Natural killer cell (primary cell): ENCODE data around the gene TCTN3. TPM values are rescaled to one million over a fixed set of nuclear protein-coding genes. Genes with fewer than 3 reads are reported as not detected.

Experiments
- ATAC-seq, 3 donors: fragments of 150-1000 bp in 2 of 3; fragments of 200-7000 bp in 1 of 3; cut with Tn5 transposase; 1 replicate in 1 of 3; 2 replicates in 2 of 3; pipeline ENCODE4 v1.10.0; 2021; ENCODE audit warnings: mild to moderate bottlenecking in 2 of 3, moderate library complexity in 2 of 3
- DNase-seq, 2 donors: peaks; one replicate each; pipeline versions ENCODE4 v3.0.0 to v3.0.0-alpha.2; 2013 to 2021; ENCODE audit warnings: mixed read lengths in 1 of 2
- H3K27ac ChIP-seq: one replicate; pipeline ENCODE4 v1.5.1; 2013; ENCODE audit warnings: mild to moderate bottlenecking, low read length
- H3K27me3 ChIP-seq: one replicate; pipeline ENCODE4 v1.6.1; 2013; ENCODE audit warnings: low read length; ENCODE audit not compliant: control insufficient read depth, insufficient read depth
- H3K36me3 ChIP-seq: one replicate; pipeline ENCODE4 v1.6.1; 2013; ENCODE audit warnings: low read length; ENCODE audit not compliant: control insufficient read depth, insufficient read depth
- H3K4me1 ChIP-seq: one replicate; pipeline ENCODE4 v1.6.1; 2013; ENCODE audit warnings: low read length; ENCODE audit not compliant: control insufficient read depth, insufficient read depth
- H3K4me3 ChIP-seq: one replicate; pipeline ENCODE4 v1.5.1; 2013; ENCODE audit warnings: low read length
- H3K9me3 ChIP-seq: one replicate; pipeline ENCODE4 v1.6.1; 2013; ENCODE audit warnings: low read length; ENCODE audit not compliant: control insufficient read depth, insufficient read depth
- H3K27ac Mint-ChIP-seq, 2 donors: one replicate each; pipeline ENCODE4 v1.8.0; 2022; ENCODE audit warnings: mild to moderate bottlenecking in 2 of 2, mixed read lengths in 2 of 2, moderate library complexity in 1 of 2
- H3K27me3 Mint-ChIP-seq, 2 donors: one replicate each; pipeline ENCODE4 v1.8.0; 2022; ENCODE audit warnings: low read depth in 2 of 2, mixed read lengths in 2 of 2
- H3K36me3 Mint-ChIP-seq: one replicate; pipeline ENCODE4 v1.8.0; 2022; ENCODE audit warnings: mixed read lengths
- H3K4me1 Mint-ChIP-seq, 2 donors: one replicate each; pipeline ENCODE4 v1.8.0; 2022; ENCODE audit warnings: mixed read lengths in 2 of 2
- H3K4me3 Mint-ChIP-seq: one replicate; pipeline ENCODE4 v1.8.0; 2022; ENCODE audit warnings: mild to moderate bottlenecking, moderate library complexity, mixed read lengths
- H3K9me3 Mint-ChIP-seq, 2 donors: one replicate each; pipeline ENCODE4 v1.8.0; 2022; ENCODE audit warnings: mixed read lengths in 2 of 2
- CTCF ChIP-seq: fragments of 200-600 bp; IDR thresholded peaks from one replicate; pipeline ENCODE4 v1.8.0; 2022; ENCODE audit warnings: antibody characterized with exemption
- WGBS: methylation state at CpG from one replicate; pipeline ENCODE4 v1.1.7; 2013; ENCODE audit warnings: missing lambda C conversion rate; ENCODE audit not compliant: insufficient coverage; 5-methylcytosine and 5-hydroxymethylcytosine counted together
- intact Hi-C: fragments of 100-400 bp; cut with micrococcal nuclease; formaldehyde crosslinking; loops from one replicate; pipeline ENCODE4 v1.14.2; 2022
- total RNA-seq, 4 donors: library from RNA; stranded (reverse); fragments of 120-200 nt in 1 of 4; gene quantifications; one replicate each; pipeline versions ENCODE4 v1.2.3 to v1.2.4, GENCODE V29; 2013 to 2022

TCTN3 gene
- total RNA-seq, 3 donors from 2014 or later (not counting 1 experiment from before 2014, with no cell fraction given), result 15.3 to 20.6 (median 15.8) TPM

- no peak overlapping the region for H3K4me3 Mint-ChIP-seq
- Histone ChIP-seq H3K4me3 (no peak overlapping the region), H3K36me3 (no peaks in the 10 kb centered on the region), H3K4me1 (no peaks in the 10 kb centered on the region), H3K9me3 (no peaks in the 10 kb centered on the region), H3K27me3 (no peaks in the 10 kb centered on the region), H3K27ac (no peak overlapping the region)
- H3K27me3 Mint-ChIP-seq, result no peaks in the 10 kb centered on the region
- intact Hi-C loops, result no loop called here
- 100% methylated on average over 1 of the region's 2 CpGs for WGBS
- TF ChIP-seq CTCF, result no peak
- no peak for ATAC-seq
- no peaks in the 10 kb centered on the region for H3K36me3 Mint-ChIP-seq
- no peaks in the 10 kb centered on the region for H3K9me3 Mint-ChIP-seq
- no peaks in the 10 kb centered on the region for H3K4me1 Mint-ChIP-seq
- no peak for DNase-seq
- no peak overlapping the region for H3K27ac Mint-ChIP-seq
Measured at GRCh38 chr10:95716866-95717265, 23.1 kb upstream of the TCTN3 start.

DNA sequence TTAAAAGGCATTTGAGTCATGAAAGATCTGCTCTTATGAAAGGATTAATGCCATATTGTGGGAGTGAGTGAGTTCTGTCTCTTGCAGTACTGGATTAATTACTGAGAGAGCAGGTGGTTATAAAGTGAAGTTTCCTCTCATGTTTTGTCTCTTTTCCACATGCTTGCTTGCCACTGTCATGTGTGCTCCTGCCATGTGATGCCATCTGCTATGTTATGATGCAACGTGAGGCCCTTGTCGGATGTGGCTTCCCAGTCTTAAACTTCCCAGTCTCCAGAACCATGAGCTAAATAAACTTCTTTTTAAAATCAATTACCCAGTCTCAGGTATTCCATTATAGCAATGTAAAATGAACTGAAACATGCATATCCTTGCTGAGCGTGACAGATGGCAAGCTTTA lies 22.7 kb upstream of the TCTN3 start:
- TF ChIP-seq CTCF, result no peak
- Histone ChIP-seq H3K27me3 (no peaks in the 10 kb centered on the region), H3K27ac (no peak overlapping the region), H3K9me3 (no peaks in the 10 kb centered on the region), H3K4me1 (no peaks in the 10 kb centered on the region), H3K4me3 (no peak overlapping the region), H3K36me3 (no peaks in the 10 kb centered on the region)
- no peak overlapping the region for H3K27ac Mint-ChIP-seq
- no peaks in the 10 kb centered on the region for H3K27me3 Mint-ChIP-seq
- H3K9me3 Mint-ChIP-seq, result no peaks in the 10 kb centered on the region
- 90% methylated on average over 3 of the region's 3 CpGs for WGBS
- H3K4me3 Mint-ChIP-seq, result no peak overlapping the region
- H3K4me1 Mint-ChIP-seq, result no peaks in the 10 kb centered on the region
- no peak for DNase-seq
- no peak for ATAC-seq
- H3K36me3 Mint-ChIP-seq, result no peaks in the 10 kb centered on the region
- intact Hi-C loops, result no loop called here

GRCh38 chr10:95711492-95711891 lies 17.8 kb upstream of the TCTN3 start:
- H3K9me3 ChIP-seq, result no peaks in the 10 kb centered on the region
- no peaks in the 10 kb centered on the region for H3K4me1 Mint-ChIP-seq
- WGBS, result 89% methylated on average over 4 of the region's 4 CpGs
- H3K36me3 Mint-ChIP-seq, result no peaks in the 10 kb centered on the region
- DNase-seq (no peak), ATAC-seq (no peak)
- H3K27me3 Mint-ChIP-seq, result no peaks in the 10 kb centered on the region
- H3K36me3 ChIP-seq, result no peaks in the 10 kb centered on the region
- no peak overlapping the region for H3K27ac ChIP-seq
- no peaks in the 10 kb centered on the region for H3K4me1 ChIP-seq
- no peaks in the 10 kb centered on the region for H3K9me3 Mint-ChIP-seq
- H3K27ac Mint-ChIP-seq, result no peak overlapping the region
- H3K27me3 ChIP-seq, result no peaks in the 10 kb centered on the region
- TF ChIP-seq CTCF, result no peak
- intact Hi-C loops, result no loop called here
- H3K4me3 ChIP-seq, result no peak overlapping the region
- no peak overlapping the region for H3K4me3 Mint-ChIP-seq

DNA sequence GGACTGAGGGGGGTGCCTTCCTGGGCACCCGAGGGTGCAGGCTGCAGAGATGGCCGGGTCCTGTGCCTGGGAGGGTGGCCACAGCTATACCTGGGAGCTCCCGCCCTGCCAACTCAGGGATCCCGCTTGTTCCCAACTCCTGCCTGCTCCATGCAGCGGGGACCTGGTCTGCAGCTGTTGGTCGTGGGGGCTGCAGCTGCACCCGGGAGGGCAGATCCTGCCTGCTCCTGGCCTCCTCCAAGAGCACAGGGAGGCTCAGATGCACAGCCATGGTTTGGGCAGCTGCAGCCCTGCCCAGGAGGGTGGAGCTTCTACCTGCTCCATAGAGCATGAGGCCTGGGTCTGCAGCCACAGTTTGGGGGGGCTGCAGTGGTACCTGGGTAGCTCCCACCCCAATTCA lies 13.3 kb upstream of the TCTN3 start:
- Histone ChIP-seq H3K4me1 (no peaks in the 10 kb centered on the region), H3K36me3 (no peaks in the 10 kb centered on the region), H3K4me3 (no peak overlapping the region), H3K9me3 (no peaks in the 10 kb centered on the region), H3K27me3 (no peaks in the 10 kb centered on the region), H3K27ac (no peak overlapping the region)
- DNase-seq, result no peak
- Mint-ChIP-seq H3K4me3 (no peak overlapping the region), H3K4me1 (no peaks in the 10 kb centered on the region), H3K9me3 (no peaks in the 10 kb centered on the region), H3K36me3 (no peaks in the 10 kb centered on the region), H3K27me3 (no peaks in the 10 kb centered on the region), H3K27ac (no peak overlapping the region)
- no peak for ATAC-seq
- intact Hi-C loops, result no loop called here
- WGBS, result 85% methylated on average over 7 of the region's 7 CpGs
- no peak for TF ChIP-seq CTCF
